HEK293T (cell line): Measurements from ENCODE around the gene ERLIN1.

Experiments
- CTCF ChIA-PET: fragments of 350-600 bp; formaldehyde crosslinking; extraction: SDS; loops from one replicate; lab custom pipeline; 2021; ENCODE audit warnings: antibody characterized with exemption, inconsistent platforms; lab: Yijun Ruan, JAX
- POLR2A ChIA-PET: fragments of 350-600 bp; formaldehyde crosslinking; extraction: SDS; loops from one replicate; lab custom pipeline; 2020; ENCODE audit warnings: antibody characterized with exemption, inconsistent platforms; lab: Yijun Ruan, JAX
- DNase-seq: peaks from one replicate; pipeline ENCODE4 v3.0.0; 2012; ENCODE audit warnings: mixed read lengths; ENCODE audit errors: extremely low spot score
- ARNT ChIP-seq: fragments of 450-650 bp; IDR thresholded peaks from 2 replicates; pipeline ENCODE4 v1.6.1; 2017; ENCODE audit warnings: mild to moderate bottlenecking
- BHLHE40 ChIP-seq: fragments of 450-650 bp; IDR thresholded peaks from 2 replicates; pipeline ENCODE4 v1.6.1; 2016; ENCODE audit warnings: mild to moderate bottlenecking, moderate library complexity, borderline replicate concordance
- CTBP1 ChIP-seq: fragments of 450-650 bp; IDR thresholded peaks from 2 replicates; pipeline ENCODE4 v1.6.1; 2016; ENCODE audit warnings: borderline replicate concordance
- ELF4 ChIP-seq: fragments of 450-650 bp; IDR thresholded peaks from 2 replicates; pipeline ENCODE4 v1.6.1; 2017; ENCODE audit warnings: antibody characterized with exemption
- FOXA1 ChIP-seq: fragments of 450-650 bp; IDR thresholded peaks from 2 replicates; pipeline ENCODE4 v1.6.1; 2016; ENCODE audit warnings: mild to moderate bottlenecking
- FOXK2 ChIP-seq: fragments of 450-650 bp; IDR thresholded peaks from 2 replicates; pipeline ENCODE4 v1.6.1; 2016; ENCODE audit warnings: mild to moderate bottlenecking
- FOXM1 ChIP-seq: fragments of 450-650 bp; IDR thresholded peaks from 2 replicates; pipeline ENCODE4 v1.6.1; 2017; ENCODE audit warnings: mild to moderate bottlenecking, borderline replicate concordance
- HDGF ChIP-seq: fragments of 450-650 bp; IDR thresholded peaks from 2 replicates; pipeline ENCODE4 v1.6.1; 2017; ENCODE audit warnings: antibody characterized with exemption, borderline replicate concordance
- L3MBTL2 ChIP-seq: fragments of 450-650 bp; conservative IDR thresholded peaks from 2 replicates; pipeline ENCODE4 v1.6.1; 2016; ENCODE audit warnings: mild to moderate bottlenecking
- LEF1 ChIP-seq: fragments of 450-650 bp; IDR thresholded peaks from 2 replicates; pipeline ENCODE4 v1.6.1; 2017; ENCODE audit warnings: mild to moderate bottlenecking, borderline replicate concordance
- NFRKB ChIP-seq: fragments of 450-650 bp; IDR thresholded peaks from 2 replicates; pipeline ENCODE4 v1.6.1; 2016; ENCODE audit warnings: mild to moderate bottlenecking, moderate library complexity
- SP1 ChIP-seq: fragments of 450-650 bp; IDR thresholded peaks from 2 replicates; pipeline ENCODE4 v1.6.1; 2017
- SUZ12 ChIP-seq: fragments of 450-650 bp; IDR thresholded peaks from 2 replicates; pipeline ENCODE4 v1.6.1; 2016; ENCODE audit warnings: mild to moderate bottlenecking
- TARDBP ChIP-seq: fragments of 450-650 bp; IDR thresholded peaks from 2 replicates; pipeline ENCODE4 v1.6.1; 2016
- ZNF384 ChIP-seq: fragments of 450-650 bp; IDR thresholded peaks from 2 replicates; pipeline ENCODE4 v1.6.1; 2016
- TF ChIP-seq, protein P1 (sequence below): fragments of 450-650 bp; IDR thresholded peaks from 2 replicates; pipeline ENCODE4 v1.6.1; 2016

Gene ERLIN1

DNA sequence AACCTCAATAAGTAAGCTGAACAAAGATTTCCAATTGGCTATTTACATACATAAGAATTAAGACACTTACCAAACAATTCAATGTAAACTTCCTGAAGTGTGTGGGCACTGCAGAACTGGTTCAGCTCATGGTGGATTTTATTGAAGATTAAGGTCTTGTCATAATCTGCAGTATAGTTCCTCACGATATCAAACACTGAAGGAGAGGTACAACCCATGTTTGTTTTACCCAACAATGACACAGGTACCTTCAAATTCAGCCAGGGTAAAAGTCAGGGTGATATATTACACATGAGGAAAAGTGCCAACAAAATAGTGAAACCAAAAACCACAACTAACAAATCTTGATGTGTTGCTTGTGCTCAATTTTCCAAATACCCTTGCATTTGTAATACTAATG is 10.0 kb downstream of the ERLIN1 start:
- TF ChIP-seq SUZ12 (no peak), ZNF384 (no peak)
- ChIA-PET CTCF (interaction anchor here (0.6 to 0.7 kb wide), 2 partner anchors 331 to 365 kb away, joined by 3 read pairs; no protein-coding TSS in a partner anchor), POLR2A (no interaction called here)
- no peak for DNase-seq

DNA sequence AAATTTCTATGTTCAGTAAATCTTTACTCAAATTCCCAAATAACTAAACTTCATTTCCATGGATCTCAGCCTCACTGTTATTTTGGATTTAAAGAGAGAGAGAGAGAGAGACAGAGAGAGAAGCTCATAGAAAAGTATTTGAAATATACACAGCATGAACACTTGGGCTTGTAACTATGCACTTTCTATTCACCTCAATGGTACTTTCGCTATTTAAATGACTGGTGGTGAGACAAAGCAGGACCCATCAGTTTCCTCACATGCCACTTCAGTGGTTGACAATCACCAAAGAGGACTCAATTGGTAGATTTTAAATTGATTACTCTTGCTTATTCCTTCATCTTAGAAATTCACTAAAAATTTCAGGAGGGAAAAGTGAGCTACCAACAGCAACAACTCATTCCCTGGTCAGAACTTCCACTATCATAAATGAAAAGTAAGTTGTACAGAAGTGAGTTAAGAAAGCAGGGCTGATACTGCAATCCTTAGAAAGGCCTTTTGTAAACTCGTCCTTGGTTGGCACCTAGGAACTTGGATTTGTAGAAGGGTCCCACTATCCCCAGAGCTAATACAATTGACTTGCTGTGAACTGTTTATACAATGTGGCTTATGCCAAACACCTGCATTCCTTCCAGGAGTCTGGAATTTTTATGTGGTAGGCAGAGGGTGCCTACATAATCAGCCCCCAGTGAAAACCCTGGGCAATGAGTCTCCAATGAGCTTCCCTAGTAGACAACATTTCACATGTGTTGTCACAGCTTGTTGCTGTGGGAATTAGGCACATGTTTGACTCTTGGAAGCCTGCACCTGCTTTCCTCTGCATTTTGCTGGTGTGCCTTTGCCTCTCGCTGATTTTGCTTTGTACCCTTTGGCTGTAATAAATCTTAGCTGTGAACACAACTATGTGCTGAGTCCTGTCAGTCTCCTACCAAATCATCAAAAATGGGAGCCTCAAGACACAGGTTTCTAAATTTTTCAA is 10.8 kb downstream of the ERLIN1 start:
- ChIA-PET POLR2A (no interaction called here), CTCF (interaction anchor here (0.6 to 0.7 kb wide), 2 partner anchors 332 to 364 kb away, joined by 3 read pairs; no protein-coding TSS in a partner anchor)
- no peak for TF ChIP-seq FOXA1
- no peak for DNase-seq

DNA sequence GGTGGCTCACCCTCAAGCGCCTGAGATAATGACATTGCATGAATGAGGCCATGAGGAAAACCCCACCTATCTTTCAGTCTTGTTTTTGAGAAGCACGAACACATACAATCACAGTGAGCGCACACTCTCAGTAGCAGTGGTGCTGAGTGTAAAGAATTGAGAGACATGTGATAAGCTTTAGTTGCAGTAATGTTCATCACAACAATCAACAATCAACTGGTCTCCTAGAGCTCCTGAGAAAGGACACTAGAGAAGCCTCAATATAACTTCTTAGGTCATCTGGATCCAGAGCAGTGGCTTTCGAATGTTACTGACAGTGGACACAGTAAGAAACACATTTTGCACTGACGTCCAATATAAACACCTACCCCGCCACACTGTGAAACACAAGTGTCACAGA is 12.8 kb downstream of the ERLIN1 start:
- CTCF ChIA-PET, result no interaction called here
- DNase-seq, result no peak
- POLR2A ChIA-PET, result no interaction called here
- TF ChIP-seq SP1 (no peak), FOXA1 (no peak), ARNT (no peak), ELF4 (no peak), FOXM1 (no peak), CTBP1 (no peak), BHLHE40 (no peak), HDGF (no peak), ZNF384 (no peak), LEF1 (no peak), NFRKB (no peak), TARDBP (no peak), L3MBTL2 (no peak), FOXK2 (no peak), SUZ12 (no peak)
- TF ChIP-seq, protein P1, sequence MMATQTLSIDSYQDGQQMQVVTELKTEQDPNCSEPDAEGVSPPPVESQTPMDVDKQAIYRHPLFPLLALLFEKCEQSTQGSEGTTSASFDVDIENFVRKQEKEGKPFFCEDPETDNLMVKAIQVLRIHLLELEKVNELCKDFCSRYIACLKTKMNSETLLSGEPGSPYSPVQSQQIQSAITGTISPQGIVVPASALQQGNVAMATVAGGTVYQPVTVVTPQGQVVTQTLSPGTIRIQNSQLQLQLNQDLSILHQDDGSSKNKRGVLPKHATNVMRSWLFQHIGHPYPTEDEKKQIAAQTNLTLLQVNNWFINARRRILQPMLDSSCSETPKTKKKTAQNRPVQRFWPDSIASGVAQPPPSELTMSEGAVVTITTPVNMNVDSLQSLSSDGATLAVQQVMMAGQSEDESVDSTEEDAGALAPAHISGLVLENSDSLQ, result no peak

DNA sequence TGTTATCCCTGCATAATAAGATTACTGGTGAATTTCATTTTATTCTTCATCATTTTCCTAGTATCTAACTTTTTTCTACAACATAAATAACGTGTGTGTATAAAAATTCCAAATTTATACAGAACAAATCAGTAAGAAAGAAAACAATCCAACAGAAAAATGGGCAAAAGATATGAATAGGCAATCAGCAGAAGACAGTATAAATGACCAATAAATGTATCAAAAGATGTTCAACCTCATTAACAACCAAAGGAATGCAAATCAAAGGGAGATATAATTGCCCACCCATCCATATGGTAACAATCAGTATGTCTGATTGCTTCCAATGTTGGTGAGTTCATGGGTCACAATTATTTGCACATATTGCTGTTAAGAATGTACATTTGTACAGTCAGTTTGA is 13.5 kb downstream of the ERLIN1 start:
- no peak for DNase-seq
- CTCF ChIA-PET, result no interaction called here
- TF ChIP-seq, protein P1, result no peak
- no peak for TF ChIP-seq FOXM1
- TF ChIP-seq NFRKB, result no peak
- no peak for TF ChIP-seq ELF4
- TF ChIP-seq ARNT, result no peak
- no peak for TF ChIP-seq BHLHE40
- TF ChIP-seq FOXK2, result no peak
- no peak for TF ChIP-seq TARDBP
- TF ChIP-seq LEF1, result no peak
- no peak for TF ChIP-seq FOXA1
- TF ChIP-seq SP1, result no peak
- no peak for TF ChIP-seq HDGF
- no peak for TF ChIP-seq L3MBTL2
- TF ChIP-seq SUZ12, result no peak
- TF ChIP-seq CTBP1, result no peak
- no peak for TF ChIP-seq ZNF384
- POLR2A ChIA-PET, result no interaction called here

DNA sequence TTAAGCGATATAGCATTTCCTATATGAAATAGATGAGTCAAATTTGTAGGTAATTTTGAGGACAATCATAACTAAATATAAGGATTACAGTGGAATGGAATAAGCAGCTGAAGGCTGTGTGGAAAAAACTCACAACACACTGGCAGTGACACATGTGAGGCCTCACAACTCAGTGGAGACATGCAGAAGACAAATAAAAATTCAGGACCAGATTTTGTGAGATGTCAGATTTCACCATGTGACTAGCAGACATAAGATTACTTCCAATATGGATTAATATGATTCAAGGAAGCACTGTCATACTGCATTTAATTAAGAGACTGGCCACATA is 17.6 kb downstream of the ERLIN1 start:
- no peak for TF ChIP-seq ARNT
- TF ChIP-seq L3MBTL2, result no peak
- TF ChIP-seq HDGF, result no peak
- no peak for TF ChIP-seq TARDBP
- TF ChIP-seq SP1, result no peak
- TF ChIP-seq ELF4, result no peak
- TF ChIP-seq FOXA1, result no peak
- no peak for DNase-seq
- POLR2A ChIA-PET, result no interaction called here
- CTCF ChIA-PET, result no interaction called here

DNA sequence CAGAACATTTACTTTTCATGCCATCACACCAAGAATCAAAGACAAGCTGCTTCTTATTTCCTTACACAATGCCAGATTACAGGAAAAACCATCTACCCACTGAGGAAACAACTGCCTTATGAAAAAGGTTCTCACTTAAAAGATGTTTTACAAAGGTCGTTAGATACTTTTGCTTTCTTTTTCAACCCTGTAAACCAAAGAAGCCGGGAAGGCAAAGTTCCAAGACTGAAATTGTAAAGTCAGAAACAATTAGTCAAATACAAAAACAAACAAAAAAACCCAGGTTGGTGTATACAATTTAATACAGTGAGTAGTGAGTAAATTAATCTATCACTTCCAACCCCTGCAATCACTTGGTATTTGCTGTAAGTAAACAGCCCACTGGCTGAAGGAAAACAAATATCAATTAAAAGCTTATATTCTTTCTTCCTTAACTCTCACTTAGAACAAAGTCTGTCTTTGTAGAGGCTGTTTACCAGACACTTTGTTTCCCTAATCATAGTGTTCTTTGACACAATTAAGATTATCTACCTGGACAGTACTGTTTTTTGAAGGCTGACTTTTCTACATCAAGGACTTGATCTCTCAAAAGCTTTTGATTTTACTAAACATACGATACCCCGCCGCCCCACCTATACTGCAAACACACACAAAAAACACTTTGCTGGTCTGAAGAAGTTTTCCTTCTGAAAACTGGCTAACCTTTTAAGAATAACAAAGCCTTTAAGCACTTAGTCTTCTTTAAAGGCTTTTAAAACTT is 18.1 kb downstream of the ERLIN1 start:
- DNase-seq, result no peak
- POLR2A ChIA-PET, result no interaction called here
- TF ChIP-seq NFRKB (no peak), ZNF384 (no peak), HDGF (no peak), BHLHE40 (no peak), FOXA1 (no peak), FOXM1 (no peak), CTBP1 (no peak), ARNT (no peak), SP1 (no peak), TARDBP (no peak), ELF4 (no peak), SUZ12 (no peak), FOXK2 (no peak), L3MBTL2 (no peak), LEF1 (no peak)
- TF ChIP-seq, protein P1, result no peak
- CTCF ChIA-PET, result no interaction called here
